Gastroesophageal sphincter (tissue), 4 donors: ENCODE data around the gene REEP1. TPM values are rescaled to one million over a fixed set of nuclear protein-coding genes. Genes with fewer than 3 reads are reported as not detected.

Experiments used
- ATAC-seq: fragments of 150-250 bp; one replicate; pipeline ENCODE4 v1.9.1; 2016; ENCODE audit warnings: mild to moderate bottlenecking, moderate library complexity
- H3K27ac ChIP-seq, 4 donors: fragments of 200-600 bp; sonication (generic) in 3 of 4; 1 replicate in 3 of 4; 2 replicates in 1 of 4; pipeline ENCODE4 v1.5.1; 2016 to 2019
- H3K27me3 ChIP-seq: fragments of 200-600 bp; sonication (generic); one replicate; pipeline ENCODE4 v1.5.1; 2019
- H3K36me3 ChIP-seq, 2 donors: fragments of 200-600 bp; sonication (generic); one replicate each; pipeline ENCODE4 v1.5.1; 2019; ENCODE audit warnings: control low read depth in 1 of 2
- H3K4me1 ChIP-seq, 3 donors: fragments of 200-600 bp; sonication (generic); 1 replicate in 2 of 3; 2 replicates in 1 of 3; pipeline ENCODE4 v1.5.1; 2016 to 2019; ENCODE audit warnings: control low read depth in 2 of 3
- H3K4me3 ChIP-seq, 2 donors: fragments of 200-600 bp; sonication (generic); one replicate each; pipeline ENCODE4 v1.5.1; 2019; ENCODE audit warnings: mild to moderate bottlenecking in 1 of 2, moderate library complexity in 1 of 2
- H3K9me3 ChIP-seq, 3 donors: fragments of 200-600 bp; sonication (generic); one replicate each; pipeline ENCODE4 v1.5.1; 2017 to 2019; ENCODE audit warnings: control low read depth in 2 of 3
- EP300 ChIP-seq: sonication (generic); formaldehyde crosslinking; IDR thresholded peaks from one replicate; pipeline ENCODE4 v1.6.1; 2017; ENCODE audit warnings: antibody characterized with exemption, mild to moderate bottlenecking
- POLR2A ChIP-seq, 2 donors: fragments of 450-650 bp; IDR thresholded peaks; one replicate each; pipeline ENCODE4 v1.6.1; 2017; ENCODE audit warnings: antibody characterized with exemption in 2 of 2, mild to moderate bottlenecking in 2 of 2, moderate library complexity in 1 of 2
- POLR2AphosphoS5 ChIP-seq: sonication (generic); formaldehyde crosslinking; IDR thresholded peaks from one replicate; pipeline ENCODE4 v1.6.1; 2017; ENCODE audit warnings: antibody characterized with exemption
- WGBS, 2 donors: methylation state at CpG; one replicate each; pipeline ENCODE4 v1.1.5; 2018; ENCODE audit warnings: low coverage in 1 of 2; 5-methylcytosine and 5-hydroxymethylcytosine counted together
- total RNA-seq, 4 donors: library from RNA; depleted of rRNA; stranded (reverse); fragments of >200 nt; gene quantifications; one replicate each; pipeline ENCODE4 v1.1.0, GENCODE V29; 2016
- TF ChIP-seq, protein P1 (sequence below), 4 experiments: fragments of 200-600 bp in 2 of 4; fragments of 450-650 bp in 2 of 4; sonication (generic) in 1 of 4; IDR thresholded peaks; one replicate each; pipeline ENCODE4 v1.5.1; 2017 to 2019; ENCODE audit warnings: antibody characterized with exemption in 4 of 4, mild to moderate bottlenecking in 2 of 4, moderate library complexity in 2 of 4

REEP1 gene
- total RNA-seq, 4 donors from 2014 or later: 22.9 to 107 (median 70.7) TPM

GRCh38 chr2:86304416-86304815, 33.0 kb downstream of the REEP1 start:
- Histone ChIP-seq H3K36me3 (no peaks in the 10 kb centered on the region), H3K27me3 (no peaks in the 10 kb centered on the region), H3K4me3 (no peak overlapping the region), H3K4me1 (peaks cover 13 to 79% (median 15%) of the 10 kb centered on the region in 3 donors), H3K9me3 (no peaks in the 10 kb centered on the region), H3K27ac (no peak overlapping the region)
- no peak for ATAC-seq
- TF ChIP-seq POLR2AphosphoS5 (no peak), POLR2A (IDR thresholded peaks at IDR 0.05) (no peak), EP300 (no peak)
- TF ChIP-seq, protein P1, sequence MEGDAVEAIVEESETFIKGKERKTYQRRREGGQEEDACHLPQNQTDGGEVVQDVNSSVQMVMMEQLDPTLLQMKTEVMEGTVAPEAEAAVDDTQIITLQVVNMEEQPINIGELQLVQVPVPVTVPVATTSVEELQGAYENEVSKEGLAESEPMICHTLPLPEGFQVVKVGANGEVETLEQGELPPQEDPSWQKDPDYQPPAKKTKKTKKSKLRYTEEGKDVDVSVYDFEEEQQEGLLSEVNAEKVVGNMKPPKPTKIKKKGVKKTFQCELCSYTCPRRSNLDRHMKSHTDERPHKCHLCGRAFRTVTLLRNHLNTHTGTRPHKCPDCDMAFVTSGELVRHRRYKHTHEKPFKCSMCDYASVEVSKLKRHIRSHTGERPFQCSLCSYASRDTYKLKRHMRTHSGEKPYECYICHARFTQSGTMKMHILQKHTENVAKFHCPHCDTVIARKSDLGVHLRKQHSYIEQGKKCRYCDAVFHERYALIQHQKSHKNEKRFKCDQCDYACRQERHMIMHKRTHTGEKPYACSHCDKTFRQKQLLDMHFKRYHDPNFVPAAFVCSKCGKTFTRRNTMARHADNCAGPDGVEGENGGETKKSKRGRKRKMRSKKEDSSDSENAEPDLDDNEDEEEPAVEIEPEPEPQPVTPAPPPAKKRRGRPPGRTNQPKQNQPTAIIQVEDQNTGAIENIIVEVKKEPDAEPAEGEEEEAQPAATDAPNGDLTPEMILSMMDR (IDR thresholded peaks at IDR 0.05): no peak
- WGBS, 2 donors: 85 to 90% methylated on average over 2 of the region's 3 CpGs

DNA sequence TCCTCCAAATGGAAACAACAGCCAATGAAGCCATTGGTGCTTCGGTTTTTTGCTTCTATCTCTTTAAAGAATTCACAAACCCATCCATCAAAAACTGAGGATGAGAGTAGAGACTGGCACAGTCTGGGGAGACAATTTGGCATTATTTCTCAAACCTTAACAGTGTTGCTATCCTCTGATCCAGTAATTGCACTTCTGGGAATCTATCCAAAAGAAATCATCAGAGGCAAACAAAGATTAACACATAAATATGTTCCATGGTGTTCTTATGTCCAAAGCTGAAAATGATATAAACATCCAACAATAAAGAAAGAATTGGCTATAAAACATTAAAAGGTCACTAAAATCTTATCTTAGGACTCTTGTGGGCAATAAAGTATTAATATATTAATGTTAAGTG, 35.1 kb downstream of the REEP1 start:
- Histone ChIP-seq H3K4me1 (peaks cover 18 to 79% (median 27%) of the 10 kb centered on the region in 3 donors), H3K9me3 (no peaks in the 10 kb centered on the region), H3K27ac (peak overlapping the region; percentile 66 to 91 (median 70)), H3K4me3 (no peak overlapping the region), H3K27me3 (no peaks in the 10 kb centered on the region), H3K36me3 (no peaks in the 10 kb centered on the region)
- 11 to 13% methylated on average over 1 of the region's 1 CpG for WGBS, 2 donors
- no peak for ATAC-seq
- TF ChIP-seq POLR2A (IDR thresholded peaks at IDR 0.05) (no peak), POLR2AphosphoS5 (peak; percentile 17)
- TF ChIP-seq, protein P1 (IDR thresholded peaks at IDR 0.05): no peak

DNA sequence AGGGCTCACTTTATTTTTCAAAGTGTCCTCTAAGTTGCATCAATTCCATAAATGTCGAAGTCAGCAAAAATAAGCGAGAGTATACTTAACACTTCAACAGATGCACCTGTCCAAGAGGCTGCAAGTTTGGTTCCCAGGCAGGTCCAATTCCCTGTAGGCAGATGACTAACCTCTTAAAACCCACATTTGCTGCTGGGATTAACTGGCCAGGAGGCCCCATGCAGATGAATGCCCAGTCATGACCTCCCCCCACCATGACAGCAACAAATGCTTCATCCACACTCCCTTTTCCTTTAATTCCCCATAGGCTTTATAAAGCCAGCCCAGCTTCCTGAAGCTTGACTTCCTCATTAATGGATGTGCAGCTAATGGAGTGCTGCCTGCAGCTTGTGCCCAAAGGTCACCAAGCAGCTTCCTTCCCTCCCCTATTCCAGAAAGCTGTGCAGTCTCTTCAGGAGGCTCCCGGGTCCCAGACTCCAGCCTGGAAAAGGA, 35.7 kb downstream of the REEP1 start:
- WGBS, 2 donors: 41 to 100% methylated on average over 2 to 3 of the region's 3 CpGs
- no peaks in the 10 kb centered on the region for H3K9me3 ChIP-seq
- ATAC-seq: no peak
- H3K27me3 ChIP-seq: no peaks in the 10 kb centered on the region
- TF ChIP-seq, protein P1 (IDR thresholded peaks at IDR 0.05): no peak
- TF ChIP-seq EP300 (no peak), POLR2AphosphoS5 (no peak), POLR2A (IDR thresholded peaks at IDR 0.05) (no peak)
- H3K36me3 ChIP-seq: no peaks in the 10 kb centered on the region
- peaks cover 22 to 83% (median 28%) of the 10 kb centered on the region in 3 donors for H3K4me1 ChIP-seq
- H3K4me3 ChIP-seq: no peak overlapping the region
- peak overlapping the region; percentile 66 to 91 (median 70) for H3K27ac ChIP-seq

DNA sequence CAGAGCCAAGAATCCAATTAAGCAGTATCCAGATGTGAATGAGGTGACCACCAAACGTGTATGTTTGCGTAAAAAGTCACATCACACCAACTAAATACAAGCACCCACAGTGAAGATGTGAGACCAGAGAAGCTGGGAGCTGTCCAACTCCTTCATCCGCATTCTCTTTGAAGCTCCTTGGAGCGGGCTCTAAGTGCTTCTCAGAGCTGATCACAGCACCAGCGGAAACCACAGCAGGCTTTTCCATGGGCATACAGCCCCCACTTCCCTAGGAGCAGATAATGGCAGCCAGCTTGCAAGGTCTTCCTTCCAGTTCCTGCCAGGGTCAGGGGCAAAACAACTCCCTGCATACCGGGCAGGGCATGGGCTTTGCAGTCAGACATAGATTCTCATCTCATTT, 36.4 kb downstream of the REEP1 start:
- H3K36me3 ChIP-seq: no peaks in the 10 kb centered on the region
- no peaks in the 10 kb centered on the region for H3K9me3 ChIP-seq
- TF ChIP-seq, protein P1 (IDR thresholded peaks at IDR 0.05): no peak
- no peak for TF ChIP-seq POLR2AphosphoS5
- no peak for TF ChIP-seq EP300
- no peak for TF ChIP-seq POLR2A (IDR thresholded peaks at IDR 0.05)
- ATAC-seq: no peak
- H3K27me3 ChIP-seq: no peaks in the 10 kb centered on the region
- no peak overlapping the region for H3K4me3 ChIP-seq
- H3K4me1 ChIP-seq: peaks cover 22 to 89% (median 28%) of the 10 kb centered on the region in 3 donors
- 58 to 59% methylated on average over 6 of the region's 6 CpGs for WGBS, 2 donors
- H3K27ac ChIP-seq: peak overlapping the region in 3 of 4 donors; percentile 57 to 91 (median 90)

- H3K4me3 ChIP-seq: no peak overlapping the region
- TF ChIP-seq EP300 (no peak), POLR2A (IDR thresholded peaks at IDR 0.05) (no peak), POLR2AphosphoS5 (no peak)
- TF ChIP-seq, protein P1 (IDR thresholded peaks at IDR 0.05): no peak
- peaks cover 22 to 89% (median 28%) of the 10 kb centered on the region in 3 donors for H3K4me1 ChIP-seq
- no peak for ATAC-seq
- H3K27me3 ChIP-seq: no peaks in the 10 kb centered on the region
- WGBS, 2 donors: 58 to 75% methylated on average over 2 to 3 of the region's 3 CpGs
- peak overlapping the region in 3 of 4 donors; percentile 57 to 91 (median 90) for H3K27ac ChIP-seq
- no peaks in the 10 kb centered on the region for H3K9me3 ChIP-seq
- no peaks in the 10 kb centered on the region for H3K36me3 ChIP-seq
Observed at GRCh38 chr2:86300496-86300895, 36.9 kb downstream of the REEP1 start.
